Fibroblast of the conjunctiva (primary cell): Measurements from ENCODE around the gene SLC2A9.
"Not testable (repeated sequence)": the region's sequence is repeated elsewhere in the genome, so short reads cannot be mapped to it uniquely, and the experiment has no call there.

Source experiments
- DNase-seq: peaks from one replicate; pipeline ENCODE4 v3.0.0-alpha.2; 2010; ENCODE audit warnings: low read depth

Gene SLC2A9

DNA sequence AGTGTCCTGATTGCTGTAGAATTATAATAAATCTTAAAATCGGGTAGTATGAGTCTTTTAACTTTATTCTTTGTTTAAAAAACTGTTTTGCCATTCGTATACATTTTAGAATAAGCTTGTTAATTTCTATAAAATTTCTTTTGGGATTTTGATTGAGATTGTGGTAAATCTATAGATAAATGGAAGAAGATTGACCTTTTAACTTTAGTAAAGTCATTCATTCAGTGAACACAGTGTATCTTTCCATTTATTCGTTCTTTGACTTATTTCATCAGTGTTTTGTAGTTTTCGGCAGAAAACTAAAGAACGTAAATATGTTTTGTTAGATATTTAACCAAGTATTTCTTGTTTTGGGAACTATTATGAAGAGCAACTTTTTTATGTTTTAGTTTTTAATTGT, 201.0 kb downstream of the SLC2A9 start:
- DNase-seq = no peak

DNA sequence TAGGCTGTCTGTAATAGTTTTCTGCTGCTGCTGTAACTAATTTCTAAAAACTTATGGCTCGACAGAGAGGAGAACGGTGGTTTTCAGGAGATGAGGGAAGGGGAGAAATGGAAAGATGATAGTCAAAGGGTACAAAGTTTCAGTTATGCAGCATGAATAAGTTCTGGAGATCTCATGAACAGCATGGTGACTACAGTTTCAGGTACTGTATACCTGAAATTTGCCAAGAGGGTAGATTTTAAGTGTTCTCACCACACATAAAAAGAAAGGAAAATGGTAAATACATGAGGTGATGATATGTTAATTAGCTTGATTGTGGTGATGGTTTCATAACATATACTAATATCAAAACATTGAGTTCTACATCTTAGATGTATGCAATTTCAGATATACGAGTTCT, 205.0 kb downstream of the SLC2A9 start:
- no peak for DNase-seq

DNA sequence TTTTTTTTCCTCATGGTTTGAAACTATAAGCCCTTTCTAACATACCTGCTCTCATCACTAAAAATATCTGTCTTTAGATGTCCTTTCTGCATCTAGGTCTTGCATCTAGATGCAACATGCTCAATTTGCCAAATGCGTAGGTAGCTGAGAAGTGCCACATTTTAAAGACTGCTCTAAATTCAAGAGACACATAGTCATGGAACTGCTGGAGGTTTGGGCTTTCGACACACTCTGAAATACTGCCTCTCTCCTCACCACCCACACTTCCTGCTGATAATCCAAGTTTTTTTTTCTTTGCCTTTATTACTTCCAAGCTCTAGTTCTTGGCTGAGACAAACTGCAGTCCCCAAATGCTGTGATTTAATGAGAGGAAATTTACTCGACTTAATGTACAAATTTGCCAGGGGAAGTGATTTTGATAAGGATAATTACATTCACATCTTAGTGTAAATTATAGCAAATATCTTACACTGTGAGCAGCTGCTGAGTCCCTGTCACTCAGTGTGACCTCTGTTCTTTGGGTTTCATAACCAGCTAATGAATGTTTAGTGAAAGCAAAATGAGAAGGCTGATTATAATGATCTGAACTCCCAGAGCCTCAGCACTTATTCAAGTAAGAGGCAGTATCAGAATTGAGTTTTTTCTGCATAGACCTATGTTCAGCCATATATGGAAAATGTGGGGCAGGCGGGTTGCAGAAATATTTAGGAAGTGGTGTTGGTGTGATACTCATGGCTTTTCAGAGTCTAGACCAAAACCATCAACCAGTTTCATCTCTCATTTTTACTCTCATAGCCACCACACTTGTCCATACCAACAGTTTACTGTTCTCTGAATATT, 208.6 kb downstream of the SLC2A9 start:
- DNase-seq = no peak

GRCh38 chr4:9811806-9812205, 209.5 kb downstream of the SLC2A9 start:
- no peak for DNase-seq

DNA sequence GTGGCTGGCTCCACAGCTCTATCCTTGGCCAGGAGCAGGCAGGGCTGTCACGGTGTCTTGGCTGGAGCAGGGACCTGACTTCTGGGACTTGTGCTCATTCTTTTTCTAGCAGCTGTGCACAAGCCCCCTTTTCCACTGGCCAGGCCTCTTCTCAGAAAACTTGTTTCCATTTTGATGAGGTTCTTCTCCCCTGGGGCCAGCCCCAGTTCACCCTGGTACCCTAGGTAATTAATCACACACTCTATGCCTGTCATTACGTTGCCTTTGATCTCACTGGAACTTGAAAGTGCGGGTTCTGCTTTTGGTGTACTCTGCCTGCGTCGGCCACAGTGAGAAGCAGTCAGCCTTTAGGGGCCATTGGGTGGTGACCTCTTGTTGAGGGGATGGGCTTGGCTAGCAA, 213.2 kb downstream of the SLC2A9 start:
- DNase-seq = no peak

GRCh38 chr4:9804918-9805317, 216.4 kb downstream of the SLC2A9 start:
- no peak for DNase-seq

GRCh38 chr4:9800848-9801247, 220.4 kb downstream of the SLC2A9 start:
- no peak for DNase-seq

DNA sequence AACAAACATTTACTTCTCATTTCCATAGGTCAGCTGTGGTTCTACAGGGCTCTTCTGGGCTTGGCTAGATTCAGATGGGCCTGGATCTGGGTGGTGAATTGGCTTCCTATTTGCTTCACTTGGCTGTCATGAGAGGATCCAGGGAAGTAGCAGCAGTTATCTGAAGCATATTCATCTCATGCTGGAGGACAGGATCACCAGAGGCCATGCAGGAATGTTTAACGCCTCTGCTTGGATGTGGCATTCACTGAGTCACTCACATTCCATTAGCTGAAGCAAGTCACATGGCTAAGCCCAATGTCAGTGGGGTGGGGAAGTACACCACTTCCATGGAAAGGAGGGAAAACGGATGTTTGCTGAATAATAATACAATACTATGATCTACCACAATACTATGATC, 224.7 kb downstream of the SLC2A9 start:
- not testable (repeated sequence) for DNase-seq

DNA sequence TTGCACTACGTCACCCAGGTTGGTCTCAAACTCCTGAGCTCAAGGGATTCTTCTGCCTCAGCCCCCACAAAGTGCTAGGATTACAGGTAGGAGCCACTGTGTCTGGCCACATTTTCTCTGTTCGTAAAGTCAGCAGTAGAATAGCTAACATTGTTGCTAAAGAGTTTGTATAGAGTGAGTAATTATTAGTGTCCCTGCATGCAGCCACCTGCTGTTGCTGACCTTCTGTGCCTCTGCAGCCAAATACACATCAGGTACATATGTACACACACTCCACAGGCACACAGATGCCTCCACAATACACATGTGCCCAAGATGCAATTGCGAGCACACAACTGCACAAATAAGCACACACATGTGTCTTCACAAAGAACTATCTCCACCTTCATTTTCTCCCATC, 228.9 kb downstream of the SLC2A9 start:
- no peak for DNase-seq

DNA sequence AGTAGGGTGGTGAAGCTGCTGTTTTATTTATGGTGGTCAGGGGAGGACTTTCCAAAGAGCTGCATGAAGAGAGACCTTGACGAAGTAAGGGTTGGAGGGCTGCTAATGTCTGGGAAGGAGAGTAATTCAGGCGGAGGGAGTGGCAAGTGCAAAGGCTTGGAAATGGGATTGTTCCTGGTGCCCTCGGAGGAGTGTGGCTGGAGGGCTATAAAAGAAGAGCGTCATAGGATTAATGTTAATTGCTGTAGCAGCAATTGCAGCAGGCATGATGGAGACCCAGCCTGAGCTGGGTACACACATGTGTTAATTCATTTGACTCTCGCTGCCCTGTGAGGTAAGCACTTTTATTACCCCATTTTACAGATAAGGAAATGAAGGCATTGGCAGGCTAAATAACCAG, 235.4 kb downstream of the SLC2A9 start:
- DNase-seq = not testable (repeated sequence)

- DNase-seq = no peak
Observed at GRCh38 chr4:9782136-9782436, 239.2 kb downstream of the SLC2A9 start.

GRCh38 chr4:9781343-9782135, 239.8 kb downstream of the SLC2A9 start, which contains the start of gene DRD5:
Gene DRD5 (plus strand): TSS chr4:9781634. CDS start chr4:9782030, 396 bp downstream.
- DNase-seq = no peak
